ENCODE results near the gene ALDH7A1.

ALDH7A1 gene

GRCh38 chr5:126497506-126497905 lies 97.5 kb downstream of the ALDH7A1 start:
- TF ChIP-seq CTCF (IDR thresholded peaks at IDR 0.05; ENCODE audit: insufficient read depth, missing control alignments), result no peak
- no peak for DNase-seq (ENCODE audit: insufficient read length, low spot score)
- no peak for FAIRE-seq

- no peak for FAIRE-seq
- no peak for DNase-seq (ENCODE audit: insufficient read length, low spot score)
- TF ChIP-seq CTCF (IDR thresholded peaks at IDR 0.05; ENCODE audit: insufficient read depth, missing control alignments), result no peak
Measured at GRCh38 chr5:126494393-126494792, 100.6 kb downstream of the ALDH7A1 start.

GRCh38 chr5:126492939-126493338 lies 102.1 kb downstream of the ALDH7A1 start:
- peak; percentile 57 for TF ChIP-seq CTCF (IDR thresholded peaks at IDR 0.05; ENCODE audit: insufficient read depth, missing control alignments)
- FAIRE-seq, result no peak

GRCh38 chr5:126490167-126490940 lies 104.7 kb downstream of the ALDH7A1 start:
- FAIRE-seq (no peak), DNase-seq (ENCODE audit: insufficient read length, low spot score) (no peak)
- TF ChIP-seq CTCF (IDR thresholded peaks at IDR 0.05; ENCODE audit: insufficient read depth, missing control alignments), result no peak

More at GRCh38 chr5:126492939-126493338, 102.1 kb downstream of the ALDH7A1 start:
- DNase-seq (ENCODE audit: insufficient read length, low spot score), result no peak

GRCh38 chr5:126488443-126489065 lies 106.5 kb downstream of the ALDH7A1 start:
- peak; percentile 82 for FAIRE-seq
- no peak for TF ChIP-seq CTCF (IDR thresholded peaks at IDR 0.05; ENCODE audit: insufficient read depth, missing control alignments)
- no peak for DNase-seq (ENCODE audit: insufficient read length, low spot score)

- FAIRE-seq, result no peak
- TF ChIP-seq CTCF (IDR thresholded peaks at IDR 0.05; ENCODE audit: insufficient read depth, missing control alignments), result no peak
- DNase-seq (ENCODE audit: insufficient read length, low spot score), result no peak
Measured at GRCh38 chr5:126487596-126487995, 107.4 kb downstream of the ALDH7A1 start.

- FAIRE-seq (peak; percentile 55), DNase-seq (ENCODE audit: insufficient read length, low spot score) (no peak)
- no peak for TF ChIP-seq CTCF (IDR thresholded peaks at IDR 0.05; ENCODE audit: insufficient read depth, missing control alignments)
Measured at GRCh38 chr5:126486332-126486731, 108.7 kb downstream of the ALDH7A1 start.

All from D721Med (cell line).